Sigmoid colon (tissue), 4 donors: ENCODE measurements around the gene DSCAM.

Source experiments
- POLR2A ChIP-seq, 2 donors: fragments of 450-650 bp; IDR thresholded peaks; one replicate each; pipeline ENCODE4 v1.6.1; 2016; ENCODE audit warnings: antibody characterized with exemption in 2 of 2, mild to moderate bottlenecking in 2 of 2, moderate library complexity in 2 of 2
- POLR2AphosphoS5 ChIP-seq, 4 donors: sonication (generic); formaldehyde crosslinking; IDR thresholded peaks; one replicate each; pipeline ENCODE4 v1.6.1; 2017; ENCODE audit warnings: antibody characterized with exemption in 4 of 4
- TF ChIP-seq, protein P1 (sequence below), 4 experiments: fragments of 450-650 bp in 3 of 4; fragments of 200-600 bp in 1 of 4; IDR thresholded peaks; one replicate each; pipeline ENCODE4 v1.5.1; 2016 to 2019; ENCODE audit warnings: antibody characterized with exemption in 4 of 4, mild to moderate bottlenecking in 3 of 4, moderate library complexity in 2 of 4

DNA sequence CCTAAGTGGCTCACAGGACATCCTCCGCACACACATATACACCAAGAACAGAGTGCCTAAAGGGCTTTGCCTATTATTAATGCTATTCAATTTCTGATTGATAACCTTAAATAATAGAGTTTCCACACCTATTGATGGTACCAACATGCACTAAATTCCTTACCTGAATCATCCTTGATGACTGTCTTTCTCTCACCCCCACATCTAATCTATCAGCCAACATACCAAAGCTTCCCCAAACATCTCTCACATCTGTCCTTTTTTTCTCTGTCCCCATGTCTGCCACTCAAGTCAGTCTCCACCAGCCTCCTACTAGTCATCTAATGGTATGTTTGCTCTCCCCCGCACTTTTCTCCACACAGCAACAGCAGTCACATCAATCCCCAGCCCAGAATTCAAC, 174.4 kb downstream of the DSCAM start:
- TF ChIP-seq POLR2A (IDR thresholded peaks at IDR 0.05), result no peak
- TF ChIP-seq, protein P1, sequence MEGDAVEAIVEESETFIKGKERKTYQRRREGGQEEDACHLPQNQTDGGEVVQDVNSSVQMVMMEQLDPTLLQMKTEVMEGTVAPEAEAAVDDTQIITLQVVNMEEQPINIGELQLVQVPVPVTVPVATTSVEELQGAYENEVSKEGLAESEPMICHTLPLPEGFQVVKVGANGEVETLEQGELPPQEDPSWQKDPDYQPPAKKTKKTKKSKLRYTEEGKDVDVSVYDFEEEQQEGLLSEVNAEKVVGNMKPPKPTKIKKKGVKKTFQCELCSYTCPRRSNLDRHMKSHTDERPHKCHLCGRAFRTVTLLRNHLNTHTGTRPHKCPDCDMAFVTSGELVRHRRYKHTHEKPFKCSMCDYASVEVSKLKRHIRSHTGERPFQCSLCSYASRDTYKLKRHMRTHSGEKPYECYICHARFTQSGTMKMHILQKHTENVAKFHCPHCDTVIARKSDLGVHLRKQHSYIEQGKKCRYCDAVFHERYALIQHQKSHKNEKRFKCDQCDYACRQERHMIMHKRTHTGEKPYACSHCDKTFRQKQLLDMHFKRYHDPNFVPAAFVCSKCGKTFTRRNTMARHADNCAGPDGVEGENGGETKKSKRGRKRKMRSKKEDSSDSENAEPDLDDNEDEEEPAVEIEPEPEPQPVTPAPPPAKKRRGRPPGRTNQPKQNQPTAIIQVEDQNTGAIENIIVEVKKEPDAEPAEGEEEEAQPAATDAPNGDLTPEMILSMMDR (IDR thresholded peaks at IDR 0.05), result no peak
- TF ChIP-seq POLR2AphosphoS5 (IDR thresholded peaks at IDR 0.05), result no peak
